ENCODE results near the gene DEF6. TPM values are rescaled to one million over a fixed set of nuclear protein-coding genes. Genes with fewer than 3 reads are reported as not detected.
A peak's percentile ranks its signal among the peaks of the same experiment; 100 is the strongest.

The DEF6 gene
- total RNA-seq, 2 donors from 2014 or later: 6.3 to 6.8 TPM

DNA sequence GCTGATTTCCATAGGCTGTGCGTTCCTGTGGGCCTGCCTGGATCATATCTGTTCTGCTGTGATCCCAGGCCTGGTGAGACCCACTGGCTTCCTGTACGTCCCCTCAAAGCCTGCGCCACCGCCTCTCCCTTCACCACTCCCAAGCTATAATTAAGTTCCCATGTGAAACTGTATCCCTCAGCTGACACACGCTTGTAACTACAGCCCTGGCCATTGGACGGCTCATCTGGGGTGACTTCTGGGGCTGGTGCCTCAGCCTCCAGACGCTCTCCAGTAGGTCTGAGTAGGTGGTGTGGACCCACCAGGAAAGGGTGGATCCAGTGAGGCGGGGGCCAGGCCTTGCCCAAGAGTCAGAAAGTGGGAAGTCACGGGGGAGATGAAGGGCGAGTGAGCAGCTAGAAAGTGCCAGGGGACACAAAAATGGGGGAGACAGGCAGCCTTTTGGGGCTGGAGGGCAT lies 65.7 kb downstream of the DEF6 start:
- H3K9me3 ChIP-seq (ENCODE audit: control insufficient read depth, low read length): no peaks in the 10 kb centered on the region
- peaks cover 23% of the 10 kb centered on the region for H3K4me1 Mint-ChIP-seq
- H3K27me3 ChIP-seq (ENCODE audit: control insufficient read depth, insufficient read depth, low read length, poor library complexity, severe bottlenecking): no peaks in the 10 kb centered on the region
- TF ChIP-seq, protein P1, sequence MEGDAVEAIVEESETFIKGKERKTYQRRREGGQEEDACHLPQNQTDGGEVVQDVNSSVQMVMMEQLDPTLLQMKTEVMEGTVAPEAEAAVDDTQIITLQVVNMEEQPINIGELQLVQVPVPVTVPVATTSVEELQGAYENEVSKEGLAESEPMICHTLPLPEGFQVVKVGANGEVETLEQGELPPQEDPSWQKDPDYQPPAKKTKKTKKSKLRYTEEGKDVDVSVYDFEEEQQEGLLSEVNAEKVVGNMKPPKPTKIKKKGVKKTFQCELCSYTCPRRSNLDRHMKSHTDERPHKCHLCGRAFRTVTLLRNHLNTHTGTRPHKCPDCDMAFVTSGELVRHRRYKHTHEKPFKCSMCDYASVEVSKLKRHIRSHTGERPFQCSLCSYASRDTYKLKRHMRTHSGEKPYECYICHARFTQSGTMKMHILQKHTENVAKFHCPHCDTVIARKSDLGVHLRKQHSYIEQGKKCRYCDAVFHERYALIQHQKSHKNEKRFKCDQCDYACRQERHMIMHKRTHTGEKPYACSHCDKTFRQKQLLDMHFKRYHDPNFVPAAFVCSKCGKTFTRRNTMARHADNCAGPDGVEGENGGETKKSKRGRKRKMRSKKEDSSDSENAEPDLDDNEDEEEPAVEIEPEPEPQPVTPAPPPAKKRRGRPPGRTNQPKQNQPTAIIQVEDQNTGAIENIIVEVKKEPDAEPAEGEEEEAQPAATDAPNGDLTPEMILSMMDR (conservative IDR thresholded peaks at IDR 0.05): no peak
- peak; percentile 57 for DNase-seq
- H3K36me3 Mint-ChIP-seq (ENCODE audit: low read depth): no peaks in the 10 kb centered on the region
- no peak overlapping the region for H3K4me3 Mint-ChIP-seq
- H3K9me3 Mint-ChIP-seq: no peaks in the 10 kb centered on the region
- no peak overlapping the region for H3K9ac ChIP-seq (ENCODE audit: extremely low read depth, low read length, poor library complexity, severe bottlenecking)
- WGBS, 2 experiments (ENCODE audit: insufficient coverage in 1 of 2, insufficient read length in 1 of 2): 78 to 92% methylated on average over 9 to 10 of the region's 10 CpGs
- no peak overlapping the region for H3K4me3 ChIP-seq (ENCODE audit: low read length)
- H3K27ac Mint-ChIP-seq: peak overlapping the region; percentile 2
- no peaks in the 10 kb centered on the region for H3K36me3 ChIP-seq (ENCODE audit: control insufficient read depth, insufficient read depth, low read length)
- no peaks in the 10 kb centered on the region for H3K4me1 ChIP-seq (ENCODE audit: control insufficient read depth, insufficient read depth, low read length)
- H3K27me3 Mint-ChIP-seq (ENCODE audit: insufficient read depth): no peaks in the 10 kb centered on the region
- H3K27ac ChIP-seq (ENCODE audit: low read depth, low read length): peak overlapping the region; percentile 81

DNA sequence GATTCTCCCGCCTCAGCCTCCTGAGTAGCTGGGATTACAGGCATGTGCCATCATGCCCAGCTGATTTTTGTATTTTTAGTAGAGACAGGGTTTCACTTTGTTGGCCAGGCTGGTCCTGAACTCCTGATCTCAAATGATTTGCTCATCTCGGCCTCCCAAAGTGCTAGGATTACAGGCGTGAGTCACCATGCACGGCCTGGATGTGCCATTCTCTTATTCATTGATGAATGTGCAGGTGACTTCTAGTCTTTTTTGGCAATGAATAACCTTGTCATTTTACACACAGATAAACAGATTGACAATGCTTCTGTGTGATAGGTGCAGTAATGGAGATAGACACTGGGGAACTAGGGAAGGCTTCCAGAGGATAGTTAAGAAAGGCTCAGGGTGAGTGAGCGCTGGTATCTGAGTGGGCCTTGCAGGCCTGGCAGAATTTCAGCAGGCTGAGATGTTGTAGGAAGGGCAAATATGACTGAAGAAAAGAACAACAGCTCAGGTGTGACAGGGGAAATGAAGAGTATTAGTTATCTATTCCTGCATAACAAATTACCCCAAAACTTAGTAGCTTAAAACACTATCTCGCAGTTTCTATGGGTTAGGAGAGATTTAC lies 68.1 kb downstream of the DEF6 start:
- WGBS, 2 experiments (ENCODE audit: insufficient coverage in 1 of 2, insufficient read length in 1 of 2): 90 to 100% methylated on average over 1 to 6 of the region's 6 CpGs
- H3K9me3 Mint-ChIP-seq: no peaks in the 10 kb centered on the region
- H3K27ac ChIP-seq (ENCODE audit: low read depth, low read length): no peak overlapping the region
- no peaks in the 10 kb centered on the region for H3K36me3 Mint-ChIP-seq (ENCODE audit: low read depth)
- H3K27ac Mint-ChIP-seq: no peak overlapping the region
- peaks cover 5% of the 10 kb centered on the region for H3K4me1 Mint-ChIP-seq
- no peak overlapping the region for H3K9ac ChIP-seq (ENCODE audit: extremely low read depth, low read length, poor library complexity, severe bottlenecking)
- H3K4me3 Mint-ChIP-seq: no peak overlapping the region
- no peak for DNase-seq
- no peak overlapping the region for H3K4me3 ChIP-seq (ENCODE audit: low read length)
- H3K9me3 ChIP-seq (ENCODE audit: control insufficient read depth, low read length): no peaks in the 10 kb centered on the region
- TF ChIP-seq, protein P1 (conservative IDR thresholded peaks at IDR 0.05): no peak
- no peaks in the 10 kb centered on the region for H3K27me3 ChIP-seq (ENCODE audit: control insufficient read depth, insufficient read depth, low read length, poor library complexity, severe bottlenecking)
- H3K4me1 ChIP-seq (ENCODE audit: control insufficient read depth, insufficient read depth, low read length): no peaks in the 10 kb centered on the region
- no peaks in the 10 kb centered on the region for H3K27me3 Mint-ChIP-seq (ENCODE audit: insufficient read depth)
- H3K36me3 ChIP-seq (ENCODE audit: control insufficient read depth, insufficient read depth, low read length): no peaks in the 10 kb centered on the region

DNA sequence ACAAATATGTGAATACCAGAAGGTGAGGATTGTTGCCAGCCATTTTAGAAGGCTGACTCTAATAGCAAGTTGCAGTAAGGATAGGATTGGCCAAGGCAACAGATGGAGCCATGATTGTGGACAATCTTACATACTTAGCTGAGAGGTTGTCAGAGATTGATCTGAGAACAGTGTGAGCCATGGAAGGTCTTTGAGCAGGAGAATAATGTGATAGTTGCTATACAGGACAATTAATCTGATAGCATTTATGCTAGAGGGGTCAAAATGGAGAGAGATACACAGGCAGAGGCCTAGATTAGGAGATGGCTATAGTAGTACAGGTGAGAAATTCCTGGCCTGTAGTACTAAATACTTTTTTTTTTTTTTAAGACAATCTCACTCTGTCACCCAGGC lies 68.6 kb downstream of the DEF6 start:
- Histone ChIP-seq H3K9me3 (ENCODE audit: control insufficient read depth, low read length) (no peaks in the 10 kb centered on the region), H3K4me3 (ENCODE audit: low read length) (no peak overlapping the region), H3K27ac (ENCODE audit: low read depth, low read length) (no peak overlapping the region), H3K36me3 (ENCODE audit: control insufficient read depth, insufficient read depth, low read length) (no peaks in the 10 kb centered on the region), H3K4me1 (ENCODE audit: control insufficient read depth, insufficient read depth, low read length) (no peaks in the 10 kb centered on the region), H3K9ac (ENCODE audit: extremely low read depth, low read length, poor library complexity, severe bottlenecking) (no peak overlapping the region), H3K27me3 (ENCODE audit: control insufficient read depth, insufficient read depth, low read length, poor library complexity, severe bottlenecking) (no peaks in the 10 kb centered on the region)
- Mint-ChIP-seq H3K4me3 (no peak overlapping the region), H3K27me3 (ENCODE audit: insufficient read depth) (no peaks in the 10 kb centered on the region), H3K9me3 (no peaks in the 10 kb centered on the region), H3K4me1 (no peaks in the 10 kb centered on the region), H3K27ac (no peak overlapping the region), H3K36me3 (ENCODE audit: low read depth) (no peaks in the 10 kb centered on the region)
- TF ChIP-seq, protein P1 (conservative IDR thresholded peaks at IDR 0.05): no peak
- no peak for DNase-seq
